Heart left ventricle (tissue), 13 donors: ENCODE results near the gene FOXE1.

ENCODE experiments used
- CTCF ChIP-seq, 12 donors: fragments of 200-600 bp; sonication (generic) in 4 of 12; IDR thresholded peaks; one replicate each; pipeline versions ENCODE4 v1.5.0 to v1.8.0; 2018 to 2022; ENCODE audit warnings: antibody characterized with exemption in 12 of 12, mild to moderate bottlenecking in 5 of 12
- POLR2A ChIP-seq, 2 donors: fragments of 450-650 bp; IDR thresholded peaks; one replicate each; pipeline ENCODE4 v1.6.1; 2017; ENCODE audit warnings: antibody characterized with exemption in 2 of 2, mild to moderate bottlenecking in 2 of 2, moderate library complexity in 2 of 2
- donor health status: ischemic (EF 13 %, LVEDD 7.1; RV severe dilation, severe dysfunction).
- donor health status: DM: no; HTN: yes; CAD: no.
- donor health status: DM: no; HTN: no; CAD: no.
- donor health status: ischemic (EF 25% LVEDD 6.9; RV normal size, moderate dysfunction).
- donor health status: ischemic (EF 25% LVEDD 5.7; RV mildly dilated, moderate dysfunction).
- donor health status: ischemic (EF 35%, LVEDD 5.7; RV mildly dilated, moderate dysfunction).
- donor health status: nonischemic (EF 11% LVEDD 7.7; RV severe dilation, severe dysfunction).
- donor health status: DM: yes; HTN: yes; CAD: no.
- donor health status: PGD.
- donor health status: ischemic (EF 29% LVEDD 5.4; RV normal size, mild dysfunction).
- donor health status: nonischemic (EF 23%, LVEDD 6.1; RV moderate dilation, normal function).

GRCh38 chr9:97830884-97831829 is 21.9 kb upstream of the FOXE1 start:
- TF ChIP-seq POLR2A (IDR thresholded peaks at IDR 0.05) (no peak), CTCF (IDR thresholded peaks at IDR 0.05) (no peak)
